Mononuclear cell (primary cell): Measurements from ENCODE around the gene ARL14EPL. TPM values are rescaled to one million over a fixed set of nuclear protein-coding genes. Genes with fewer than 3 reads are reported as not detected.
"Not testable (repeated sequence)": the region's sequence is repeated elsewhere in the genome, so short reads cannot be mapped to it uniquely, and the experiment has no call there.

ENCODE experiments used
- H3K27me3 ChIP-seq: 2 replicates; pipeline ENCODE4 v1.6.0; 2011; ENCODE audit warnings: low read length, control low read depth; ENCODE audit not compliant: insufficient read depth
- H3K4me1 ChIP-seq: 2 replicates; pipeline ENCODE4 v1.5.1; 2011; ENCODE audit warnings: mild to moderate bottlenecking, low read length, control low read depth; ENCODE audit not compliant: insufficient read depth
- H3K4me3 ChIP-seq: 2 replicates; pipeline ENCODE4 v1.5.1; 2011; ENCODE audit warnings: mild to moderate bottlenecking, low read length, moderate library complexity
- H3K9me3 ChIP-seq: 2 replicates; pipeline ENCODE4 v1.5.1; 2011; ENCODE audit warnings: low read depth, mild to moderate bottlenecking, control low read depth, low read length
- total RNA-seq: library from RNA; depleted of rRNA; stranded (reverse); fragments of >200 nt; gene quantifications from one replicate; pipeline ENCODE4 v1.2.3, GENCODE V29; 2012

The ARL14EPL gene
- total RNA-seq, 1 donor: not detected

GRCh38 chr5:116078199-116078598 lies 45.9 kb downstream of the ARL14EPL start:
- no peaks in the 10 kb centered on the region for H3K9me3 ChIP-seq
- peaks cover 3% of the 10 kb centered on the region for H3K27me3 ChIP-seq
- peaks cover 18% of the 10 kb centered on the region for H3K4me1 ChIP-seq
- no peak overlapping the region for H3K4me3 ChIP-seq

- Histone ChIP-seq H3K4me1 (peaks cover 18% of the 10 kb centered on the region), H3K9me3 (no peaks in the 10 kb centered on the region), H3K27me3 (no peaks in the 10 kb centered on the region), H3K4me3 (peak overlapping the region; percentile 88)
Measured at GRCh38 chr5:116084287-116084691, 52.0 kb downstream of the ARL14EPL start.

GRCh38 chr5:116084871-116085715 lies 52.8 kb downstream of the ARL14EPL start, which contains the start of gene COMMD10:
Gene COMMD10, plus strand, starts transcription at chr5:116085025.
- no peaks in the 10 kb centered on the region for H3K9me3 ChIP-seq
- H3K27me3 ChIP-seq: no peaks in the 10 kb centered on the region
- H3K4me3 ChIP-seq: peak within 1 kb of the TSS; percentile 88
- peaks cover 18% of the 10 kb centered on the region for H3K4me1 ChIP-seq

GRCh38 chr5:116086309-116086708 lies 54.0 kb downstream of the ARL14EPL start:
- not testable (repeated sequence) for H3K9me3 ChIP-seq, H3K4me3 ChIP-seq, H3K27me3 ChIP-seq
- H3K4me1 ChIP-seq: peaks cover 18% of the 10 kb centered on the region

- Histone ChIP-seq H3K4me1 (peaks cover 18% of the 10 kb centered on the region), H3K27me3 (no peaks in the 10 kb centered on the region), H3K9me3 (no peaks in the 10 kb centered on the region), H3K4me3 (no peak overlapping the region)
Measured at GRCh38 chr5:116088062-116088461, 55.8 kb downstream of the ARL14EPL start.

GRCh38 chr5:116090302-116090701 lies 58.0 kb downstream of the ARL14EPL start:
- Histone ChIP-seq H3K27me3 (no peaks in the 10 kb centered on the region), H3K9me3 (no peaks in the 10 kb centered on the region), H3K4me1 (peaks cover 10% of the 10 kb centered on the region), H3K4me3 (no peak overlapping the region)

GRCh38 chr5:116091416-116091815 lies 59.1 kb downstream of the ARL14EPL start:
- no peaks in the 10 kb centered on the region for H3K27me3 ChIP-seq
- H3K9me3 ChIP-seq: no peaks in the 10 kb centered on the region
- no peak overlapping the region for H3K4me3 ChIP-seq
- peaks cover 1% of the 10 kb centered on the region for H3K4me1 ChIP-seq

- Histone ChIP-seq H3K4me1 (no peaks in the 10 kb centered on the region), H3K27me3 (no peaks in the 10 kb centered on the region), H3K9me3 (no peaks in the 10 kb centered on the region), H3K4me3 (no peak overlapping the region)
Measured at GRCh38 chr5:116097301-116097700, 65.0 kb downstream of the ARL14EPL start.

GRCh38 chr5:116098998-116099397 lies 66.7 kb downstream of the ARL14EPL start:
- Histone ChIP-seq H3K4me3 (no peak overlapping the region), H3K9me3 (no peaks in the 10 kb centered on the region), H3K27me3 (no peaks in the 10 kb centered on the region), H3K4me1 (no peaks in the 10 kb centered on the region)

- not testable (repeated sequence) for H3K9me3 ChIP-seq, H3K4me1 ChIP-seq, H3K27me3 ChIP-seq, H3K4me3 ChIP-seq
Measured at GRCh38 chr5:116104941-116105340, 72.7 kb downstream of the ARL14EPL start.

Other genes with a start within 250 kb of the ARL14EPL start
- 0.10 TPM for gene CDO1, start 215.8 kb upstream of the ARL14EPL start, total RNA-seq
- 63.2 TPM for gene ATG12, start 190.9 kb upstream of the ARL14EPL start, total RNA-seq
- gene AP3S1, start 190.5 kb upstream of the ARL14EPL start, total RNA-seq: 77.3 TPM
- under 0.01 TPM for gene LVRN, start 70.0 kb upstream of the ARL14EPL start, total RNA-seq
- gene COMMD10, start 52.6 kb downstream of the ARL14EPL start, total RNA-seq: 40.0 TPM